Measurements from ENCODE around the gene MAD1L1. TPM values are rescaled to one million over a fixed set of nuclear protein-coding genes. Genes with fewer than 3 reads are reported as not detected.

The MAD1L1 gene
- total and polyA plus RNA-seq, 2 of the 8 experiments (the other 6 are each of a cell fraction or from before 2014, with no cell fraction given), result 40.4 to 44.6 TPM

DNA sequence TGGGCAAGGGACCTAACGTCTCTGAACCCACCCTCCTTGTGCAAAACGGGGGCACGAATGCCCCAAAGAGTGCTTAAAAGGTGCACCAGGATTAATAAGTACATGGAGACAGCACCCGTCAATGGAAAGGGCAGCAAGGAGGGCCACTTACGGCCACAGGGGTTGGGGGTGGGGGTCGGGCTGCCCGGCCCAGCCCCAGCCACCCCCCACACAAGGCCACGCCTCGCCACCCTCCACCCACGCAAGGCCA is 213.4 kb downstream of the MAD1L1 start (continued):
- no peak for TF ChIP-seq MAFK (IDR thresholded peaks at IDR 0.05; ENCODE audit: low read depth, low read length)
- no peak for TF ChIP-seq SP1 (IDR thresholded peaks at IDR 0.05; ENCODE audit: low read depth, low read length)
- TF ChIP-seq, protein P1, sequence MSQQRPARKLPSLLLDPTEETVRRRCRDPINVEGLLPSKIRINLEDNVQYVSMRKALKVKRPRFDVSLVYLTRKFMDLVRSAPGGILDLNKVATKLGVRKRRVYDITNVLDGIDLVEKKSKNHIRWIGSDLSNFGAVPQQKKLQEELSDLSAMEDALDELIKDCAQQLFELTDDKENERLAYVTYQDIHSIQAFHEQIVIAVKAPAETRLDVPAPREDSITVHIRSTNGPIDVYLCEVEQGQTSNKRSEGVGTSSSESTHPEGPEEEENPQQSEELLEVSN (IDR thresholded peaks at IDR 0.05), result no peak
- TF ChIP-seq SRF (IDR thresholded peaks at IDR 0.05; ENCODE audit: low read depth, low read length), result no peak
- TF ChIP-seq EZH2 (IDR thresholded peaks at IDR 0.05; ENCODE audit: low read depth, low read length, severe bottlenecking), result no peak
- no peak for TF ChIP-seq SUZ12 (IDR thresholded peaks at IDR 0.05; ENCODE audit: low read length)
